Astrocyte (in vitro differentiated cells and primary cell): ENCODE measurements around the gene SIGLEC9. TPM values are rescaled to one million over a fixed set of nuclear protein-coding genes. Genes with fewer than 3 reads are reported as not detected.

Experiments
- DNase-seq: peaks from one replicate; pipeline ENCODE4 v3.0.0-alpha.2; 2010; ENCODE audit warnings: low read depth
- FAIRE-seq: peaks from 2 replicates; lab custom pipeline; 2011; peaks lifted over from hg19 to GRCh38; lab: Jason Lieb, UNC
- H2AFZ ChIP-seq: 2 replicates; pipeline ENCODE4 v1.6.0; 2012; ENCODE audit warnings: low read depth, low read length, inconsistent platforms
- H3K27ac ChIP-seq: 2 replicates; pipeline ENCODE4 v1.5.1; 2011; ENCODE audit warnings: low read depth, low read length, inconsistent platforms
- H3K27me3 ChIP-seq: 2 replicates; pipeline ENCODE4 v1.6.0; 2011; ENCODE audit warnings: low read length, inconsistent platforms; ENCODE audit not compliant: insufficient read depth
- H3K36me3 ChIP-seq: 2 replicates; pipeline ENCODE4 v1.5.1; 2011; ENCODE audit warnings: low read length, inconsistent platforms; ENCODE audit not compliant: insufficient read depth
- H3K4me1 ChIP-seq: 2 replicates; pipeline ENCODE4 v1.5.1; 2011; ENCODE audit warnings: low read length, inconsistent platforms; ENCODE audit not compliant: insufficient read depth
- H3K4me2 ChIP-seq: 2 replicates; pipeline ENCODE4 v1.6.0; 2012; ENCODE audit warnings: low read length, inconsistent platforms
- H3K4me3 ChIP-seq: 2 replicates; pipeline ENCODE4 v1.5.1; 2011; ENCODE audit warnings: low read depth, mild to moderate bottlenecking, low read length, inconsistent platforms; ENCODE audit not compliant: insufficient read depth
- H3K79me2 ChIP-seq: 2 replicates; pipeline ENCODE4 v1.6.0; 2012; ENCODE audit warnings: mild to moderate bottlenecking, low read length, inconsistent platforms; ENCODE audit not compliant: insufficient read depth
- H3K9ac ChIP-seq: 2 replicates; pipeline ENCODE4 v1.6.0; 2012; ENCODE audit warnings: mild to moderate bottlenecking, low read length, inconsistent platforms
- H3K9me3 ChIP-seq: 2 replicates; pipeline ENCODE4 v1.5.1; 2012; ENCODE audit warnings: low read depth, mild to moderate bottlenecking, low read length, inconsistent platforms; ENCODE audit not compliant: insufficient read depth
- H4K20me1 ChIP-seq: 2 replicates; pipeline ENCODE4 v1.6.0; 2012; ENCODE audit warnings: low read length, inconsistent platforms; ENCODE audit not compliant: insufficient read depth
- H3K27ac Mint-ChIP-seq: one replicate; pipeline ENCODE4 v1.8.0; 2021; ENCODE audit warnings: mild to moderate bottlenecking, mixed read lengths; ENCODE audit not compliant: unreplicated experiment
- H3K27me3 Mint-ChIP-seq: one replicate; pipeline ENCODE4 v1.8.0; 2021; ENCODE audit warnings: low read depth, mixed read lengths; ENCODE audit not compliant: unreplicated experiment
- H3K36me3 Mint-ChIP-seq: one replicate; pipeline ENCODE4 v1.8.0; 2021; ENCODE audit warnings: low read depth, mixed read lengths; ENCODE audit not compliant: unreplicated experiment
- H3K4me1 Mint-ChIP-seq: one replicate; pipeline ENCODE4 v1.8.0; 2021; ENCODE audit warnings: low read depth, mixed read lengths; ENCODE audit not compliant: unreplicated experiment
- H3K4me3 Mint-ChIP-seq: one replicate; pipeline ENCODE4 v1.8.0; 2021; ENCODE audit warnings: mild to moderate bottlenecking, moderate library complexity, mixed read lengths; ENCODE audit not compliant: unreplicated experiment
- H3K9me3 Mint-ChIP-seq: one replicate; pipeline ENCODE4 v1.8.0; 2021; ENCODE audit warnings: mild to moderate bottlenecking, mixed read lengths; ENCODE audit not compliant: unreplicated experiment
- EZH2 ChIP-seq: IDR thresholded peaks from 2 replicates; pipeline ENCODE4 v1.6.1; 2012; ENCODE audit warnings: mild to moderate bottlenecking, low read length, inconsistent platforms; ENCODE audit not compliant: insufficient read depth
- total RNA-seq: library from RNA; stranded (reverse); gene quantifications from 2 replicates; pipeline ENCODE4 v1.2.1, GENCODE V29; 2021
- TF ChIP-seq, protein P1 (sequence below): IDR thresholded peaks from 2 replicates; pipeline ENCODE4 v1.5.1; 2011; ENCODE audit warnings: low read depth, mild to moderate bottlenecking, inconsistent platforms, low read length, moderate library complexity; ENCODE audit not compliant: insufficient read depth

Gene SIGLEC9
- total RNA-seq, 1 donor from 2014 or later, result not detected

- H3K4me3 Mint-ChIP-seq, result no peak overlapping the region
- TF ChIP-seq EZH2, result no peak
- TF ChIP-seq, protein P1, sequence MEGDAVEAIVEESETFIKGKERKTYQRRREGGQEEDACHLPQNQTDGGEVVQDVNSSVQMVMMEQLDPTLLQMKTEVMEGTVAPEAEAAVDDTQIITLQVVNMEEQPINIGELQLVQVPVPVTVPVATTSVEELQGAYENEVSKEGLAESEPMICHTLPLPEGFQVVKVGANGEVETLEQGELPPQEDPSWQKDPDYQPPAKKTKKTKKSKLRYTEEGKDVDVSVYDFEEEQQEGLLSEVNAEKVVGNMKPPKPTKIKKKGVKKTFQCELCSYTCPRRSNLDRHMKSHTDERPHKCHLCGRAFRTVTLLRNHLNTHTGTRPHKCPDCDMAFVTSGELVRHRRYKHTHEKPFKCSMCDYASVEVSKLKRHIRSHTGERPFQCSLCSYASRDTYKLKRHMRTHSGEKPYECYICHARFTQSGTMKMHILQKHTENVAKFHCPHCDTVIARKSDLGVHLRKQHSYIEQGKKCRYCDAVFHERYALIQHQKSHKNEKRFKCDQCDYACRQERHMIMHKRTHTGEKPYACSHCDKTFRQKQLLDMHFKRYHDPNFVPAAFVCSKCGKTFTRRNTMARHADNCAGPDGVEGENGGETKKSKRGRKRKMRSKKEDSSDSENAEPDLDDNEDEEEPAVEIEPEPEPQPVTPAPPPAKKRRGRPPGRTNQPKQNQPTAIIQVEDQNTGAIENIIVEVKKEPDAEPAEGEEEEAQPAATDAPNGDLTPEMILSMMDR, result no peak
- no peaks in the 10 kb centered on the region for H3K36me3 ChIP-seq
- H3K9me3 Mint-ChIP-seq, result no peaks in the 10 kb centered on the region
- H3K4me1 ChIP-seq, result peaks cover 11% of the 10 kb centered on the region
- no peaks in the 10 kb centered on the region for H3K9me3 ChIP-seq
- no peak for FAIRE-seq
- H3K27me3 Mint-ChIP-seq, result peaks cover 13% of the 10 kb centered on the region
- no peaks in the 10 kb centered on the region for H3K27me3 ChIP-seq
- H3K4me2 ChIP-seq, result no peak overlapping the region
- no peak overlapping the region for H2AFZ ChIP-seq
- DNase-seq, result no peak
- no peaks in the 10 kb centered on the region for H3K36me3 Mint-ChIP-seq
- no peak overlapping the region for H3K4me3 ChIP-seq
- peaks cover 23% of the 10 kb centered on the region for H3K79me2 ChIP-seq
- no peak overlapping the region for H3K27ac Mint-ChIP-seq
- H3K27ac ChIP-seq, result no peak overlapping the region
- no peak overlapping the region for H3K9ac ChIP-seq
- peaks cover 4% of the 10 kb centered on the region for H3K4me1 Mint-ChIP-seq
- peaks cover under 1% of the 10 kb centered on the region for H4K20me1 ChIP-seq
These were observed 14.1 kb upstream of the SIGLEC9 start for GRCh38 chr19:51110666-51110971.

- Mint-ChIP-seq H3K27ac (no peak overlapping the region), H3K4me3 (no peak overlapping the region), H3K4me1 (peaks cover 4% of the 10 kb centered on the region), H3K27me3 (peaks cover 19% of the 10 kb centered on the region), H3K9me3 (no peaks in the 10 kb centered on the region), H3K36me3 (no peaks in the 10 kb centered on the region)
- DNase-seq, result no peak
- peaks cover 15% of the 10 kb centered on the region for H3K79me2 ChIP-seq
- no peak overlapping the region for H3K4me3 ChIP-seq
- H3K4me1 ChIP-seq, result peaks cover 11% of the 10 kb centered on the region
- H3K36me3 ChIP-seq, result no peaks in the 10 kb centered on the region
- TF ChIP-seq EZH2, result no peak
- TF ChIP-seq, protein P1, result no peak
- no peak overlapping the region for H2AFZ ChIP-seq
- no peak for FAIRE-seq
- no peak overlapping the region for H3K4me2 ChIP-seq
- no peaks in the 10 kb centered on the region for H3K27me3 ChIP-seq
- H3K9me3 ChIP-seq, result no peaks in the 10 kb centered on the region
- no peaks in the 10 kb centered on the region for H4K20me1 ChIP-seq
- H3K9ac ChIP-seq, result no peak overlapping the region
- no peak overlapping the region for H3K27ac ChIP-seq
These were observed 13.1 kb upstream of the SIGLEC9 start for GRCh38 chr19:51111606-51112005.

DNA sequence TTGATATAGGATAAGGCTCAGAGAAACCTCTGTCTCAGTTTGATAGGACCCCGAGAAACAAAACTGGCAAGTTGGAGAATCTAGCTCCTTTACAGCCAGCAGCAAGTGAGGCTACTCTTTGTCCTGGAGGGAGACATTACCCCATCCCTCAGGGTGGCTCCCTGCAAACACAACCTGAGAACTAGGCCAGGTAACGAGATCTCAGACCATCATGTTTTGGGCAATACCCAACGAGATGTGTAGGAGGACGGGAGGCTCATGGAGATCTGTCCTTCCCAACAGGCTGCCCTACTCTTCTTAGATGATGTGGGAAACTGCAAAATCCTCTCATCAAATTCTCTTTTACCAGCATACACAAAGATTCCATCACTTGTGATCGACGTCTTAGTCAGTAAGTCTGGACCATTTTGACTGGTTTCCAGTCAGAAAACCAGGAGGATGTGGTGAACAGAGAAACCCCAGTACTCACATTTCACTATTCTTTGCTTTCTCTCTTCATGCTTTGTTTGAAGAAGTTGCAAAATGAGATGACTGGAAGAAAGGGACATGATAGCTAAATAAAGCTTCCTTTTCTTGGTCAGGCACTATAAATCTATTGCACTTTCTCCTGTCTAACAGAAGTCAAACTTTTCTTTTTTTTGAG, 10.5 kb upstream of the SIGLEC9 start:
- Histone ChIP-seq H3K27ac (no peak overlapping the region), H3K36me3 (no peaks in the 10 kb centered on the region), H2AFZ (no peak overlapping the region), H3K4me1 (no peaks in the 10 kb centered on the region), H3K27me3 (no peaks in the 10 kb centered on the region), H3K9me3 (no peaks in the 10 kb centered on the region), H3K9ac (no peak overlapping the region), H3K4me2 (no peak overlapping the region), H4K20me1 (no peaks in the 10 kb centered on the region), H3K4me3 (no peak overlapping the region), H3K79me2 (no peaks in the 10 kb centered on the region)
- DNase-seq, result no peak
- Mint-ChIP-seq H3K4me3 (no peak overlapping the region), H3K27ac (no peak overlapping the region), H3K4me1 (peaks cover 2% of the 10 kb centered on the region), H3K36me3 (no peaks in the 10 kb centered on the region), H3K27me3 (peaks cover 29% of the 10 kb centered on the region), H3K9me3 (no peaks in the 10 kb centered on the region)
- no peak for FAIRE-seq
- TF ChIP-seq, protein P1, result no peak
- TF ChIP-seq EZH2, result no peak
